RKO (cell line): ENCODE results near the gene EYA4.

ENCODE experiments used
- DNase-seq: peaks from one replicate; pipeline ENCODE4 v3.0.0-alpha.2; 2016; ENCODE audit warnings: low spot score

EYA4 gene, protein sequence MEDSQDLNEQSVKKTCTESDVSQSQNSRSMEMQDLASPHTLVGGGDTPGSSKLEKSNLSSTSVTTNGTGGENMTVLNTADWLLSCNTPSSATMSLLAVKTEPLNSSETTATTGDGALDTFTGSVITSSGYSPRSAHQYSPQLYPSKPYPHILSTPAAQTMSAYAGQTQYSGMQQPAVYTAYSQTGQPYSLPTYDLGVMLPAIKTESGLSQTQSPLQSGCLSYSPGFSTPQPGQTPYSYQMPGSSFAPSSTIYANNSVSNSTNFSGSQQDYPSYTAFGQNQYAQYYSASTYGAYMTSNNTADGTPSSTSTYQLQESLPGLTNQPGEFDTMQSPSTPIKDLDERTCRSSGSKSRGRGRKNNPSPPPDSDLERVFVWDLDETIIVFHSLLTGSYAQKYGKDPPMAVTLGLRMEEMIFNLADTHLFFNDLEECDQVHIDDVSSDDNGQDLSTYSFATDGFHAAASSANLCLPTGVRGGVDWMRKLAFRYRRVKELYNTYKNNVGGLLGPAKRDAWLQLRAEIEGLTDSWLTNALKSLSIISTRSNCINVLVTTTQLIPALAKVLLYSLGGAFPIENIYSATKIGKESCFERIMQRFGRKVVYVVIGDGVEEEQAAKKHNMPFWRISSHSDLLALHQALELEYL

DNA sequence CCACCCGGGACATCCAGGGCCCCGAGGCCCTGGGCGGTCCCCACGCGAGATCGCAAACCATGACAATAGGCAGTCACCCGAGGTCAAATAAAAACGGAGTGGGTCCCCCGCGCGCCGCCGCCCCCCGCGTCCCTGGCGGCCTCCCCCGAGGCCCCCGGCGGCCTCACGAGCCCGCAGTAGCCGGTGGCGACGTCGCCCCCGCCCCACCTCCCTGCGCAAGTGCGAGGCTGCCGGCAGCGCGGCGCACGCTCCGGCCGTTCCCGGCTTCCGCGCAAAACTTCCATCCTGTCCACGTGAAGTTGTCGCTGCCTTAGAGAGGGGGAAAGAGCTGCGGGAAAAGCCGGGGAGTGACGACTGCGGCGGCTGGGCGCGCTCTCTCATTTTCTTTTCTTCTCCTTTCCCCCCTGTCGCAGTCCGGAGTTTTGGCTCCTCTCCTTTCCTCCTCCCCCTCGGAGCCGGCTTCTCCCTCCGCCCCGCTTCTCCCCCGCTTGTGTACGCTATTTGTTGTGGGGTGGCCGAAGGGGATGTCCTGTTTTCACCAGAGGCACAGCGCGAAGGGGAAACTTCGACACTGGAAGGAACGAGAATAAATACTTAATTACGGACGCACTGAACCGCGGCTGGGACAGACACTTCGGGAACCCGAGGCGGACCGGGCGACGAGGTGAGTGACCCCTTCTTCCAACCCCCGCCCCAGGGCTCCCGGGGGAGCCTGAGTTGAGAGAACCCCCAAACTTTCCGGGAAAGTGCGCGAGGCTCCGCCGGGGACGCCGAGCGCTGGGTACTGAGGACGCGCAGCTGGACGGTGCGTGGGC lies at the start of gene EYA4:
EYA4 (plus strand) TSS at position 272 of the 815 bp plus-strand sequence. CDS start 33,424 bp downstream, outside the sequence.
- no peak for DNase-seq

DNA sequence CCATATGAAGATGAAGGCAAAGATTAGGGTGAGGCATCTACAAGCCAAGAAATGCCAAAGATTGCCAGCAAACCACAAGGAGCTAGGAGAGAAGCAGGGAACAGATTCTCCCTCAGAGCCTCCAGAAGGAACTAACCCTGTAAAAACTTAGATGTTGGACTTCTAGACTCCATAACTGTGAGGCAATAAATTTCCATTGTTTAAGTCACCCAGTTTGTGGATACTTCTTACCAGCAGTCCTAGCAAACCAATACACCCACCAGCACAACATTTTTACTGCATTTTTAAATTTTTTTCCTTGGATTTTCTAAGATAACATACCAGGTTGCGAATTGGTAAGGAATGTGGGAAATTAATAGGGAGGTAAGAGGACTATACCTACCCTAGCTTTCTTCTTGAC lies 47.8 kb upstream of the EYA4 start:
- no peak for DNase-seq

DNA sequence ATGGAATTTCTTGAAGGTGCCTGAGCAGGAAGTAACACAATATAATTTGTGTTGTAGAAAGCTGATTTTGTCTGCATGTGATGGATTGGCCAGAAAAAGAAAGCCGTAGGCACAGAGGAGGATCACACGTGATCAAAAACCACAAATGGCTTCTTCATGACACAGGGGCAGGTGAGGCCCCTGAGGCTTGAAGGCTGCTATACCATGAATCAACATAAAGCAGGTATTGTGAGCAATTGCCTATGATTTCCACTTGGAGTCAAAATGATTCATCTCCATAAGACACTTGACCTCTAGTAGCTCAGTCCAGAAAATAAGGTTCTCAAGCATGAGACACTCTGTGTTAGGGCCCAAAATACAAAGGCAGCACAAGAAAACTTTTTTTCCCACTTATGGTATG lies 42.4 kb upstream of the EYA4 start:
- peak; percentile 1 for DNase-seq

DNA sequence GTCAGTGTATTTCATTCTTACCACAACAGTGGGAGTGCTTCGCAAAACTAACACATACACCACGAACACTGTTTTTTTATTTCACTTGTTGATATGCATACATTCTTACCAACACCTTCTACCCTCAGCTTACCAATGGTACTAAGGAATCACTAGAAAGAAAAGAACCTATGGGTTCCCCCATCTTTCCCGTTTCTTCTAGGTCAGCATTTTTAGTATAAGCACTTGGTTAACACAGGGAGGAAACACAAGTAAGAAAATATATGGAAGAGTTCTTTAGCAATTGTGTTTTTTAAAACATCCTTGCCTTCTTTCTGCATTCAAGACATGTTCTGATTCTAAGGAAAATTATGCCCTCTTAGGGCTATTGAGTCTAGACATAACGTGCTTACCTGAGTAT lies 39.9 kb upstream of the EYA4 start:
- no peak for DNase-seq

DNA sequence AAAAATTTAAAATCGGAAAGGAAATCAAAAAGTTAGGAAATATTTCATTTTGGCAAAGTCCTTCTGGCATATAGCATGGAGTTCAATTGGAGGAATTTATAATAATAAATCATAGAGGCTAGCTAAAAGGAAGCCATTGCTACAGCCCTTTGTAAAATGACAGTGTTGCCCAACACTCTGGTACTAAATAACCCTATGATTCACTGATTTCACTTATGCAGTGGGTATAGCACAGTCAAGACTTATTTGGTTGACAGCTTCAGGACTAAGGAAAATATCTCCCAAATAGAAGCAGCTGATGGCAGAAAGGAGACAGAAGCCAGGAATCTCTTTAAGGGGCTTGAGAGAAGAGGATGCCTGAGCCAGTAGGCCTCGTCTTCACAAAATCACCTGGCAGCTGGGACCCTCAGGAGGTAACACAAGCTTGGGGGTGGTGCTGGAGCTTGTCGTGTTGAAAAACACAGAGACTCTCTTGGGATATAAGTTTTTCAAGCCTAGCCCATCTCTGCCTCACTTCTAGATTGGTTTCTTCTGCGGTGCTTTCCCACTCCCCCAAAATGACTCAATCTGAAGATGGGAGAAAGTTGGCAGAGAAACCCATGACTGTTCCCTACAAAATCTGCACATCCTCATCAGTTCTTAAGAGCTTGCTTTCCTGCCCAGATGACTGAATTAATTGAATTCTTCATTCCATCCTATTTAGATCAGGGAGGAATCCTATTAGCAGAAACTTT lies 38.4 kb upstream of the EYA4 start:
- no peak for DNase-seq

- DNase-seq = no peak
These were observed 37.8 kb upstream of the EYA4 start for GRCh38 chr6:133203344-133203697.

- DNase-seq = no peak
These were observed 35.9 kb upstream of the EYA4 start for GRCh38 chr6:133205304-133205703.

DNA sequence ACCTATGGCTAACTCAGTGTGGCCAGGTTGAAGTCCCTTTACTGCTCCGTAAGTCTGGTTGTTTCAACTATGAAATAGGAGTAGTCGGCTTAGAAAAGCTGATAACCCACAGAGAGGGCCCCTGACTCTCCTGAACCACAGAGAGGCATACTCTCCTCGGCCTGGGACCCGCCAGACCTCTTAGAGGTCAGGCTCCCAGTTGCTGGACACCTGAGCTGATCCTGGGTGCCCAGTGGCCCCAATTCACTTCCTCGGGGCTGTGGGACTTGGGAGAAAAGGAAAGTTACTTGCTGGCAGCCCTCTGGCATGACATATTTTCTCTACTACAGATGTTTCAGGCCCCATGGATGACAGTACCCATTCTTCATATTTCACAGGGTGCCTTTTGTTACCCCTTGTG lies 34.2 kb upstream of the EYA4 start:
- DNase-seq = no peak

DNA sequence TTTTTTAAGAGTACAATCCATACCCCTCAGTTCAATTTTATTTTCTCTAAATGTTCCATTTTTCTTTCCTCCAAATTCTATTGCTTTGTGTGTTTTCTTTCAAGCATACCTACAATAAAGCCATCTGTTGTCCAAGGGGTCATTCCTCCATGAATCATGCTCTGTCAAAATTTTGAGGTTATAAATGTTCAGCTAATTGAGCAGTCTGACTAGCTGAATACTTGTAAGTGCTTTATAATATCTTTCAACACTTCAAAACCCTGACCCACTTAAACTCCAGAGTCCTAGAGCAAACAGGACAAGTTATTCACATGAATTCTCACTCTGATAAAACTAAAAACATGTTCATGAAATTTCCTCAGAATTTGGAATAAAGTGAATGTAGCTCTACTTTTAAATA lies 33.4 kb upstream of the EYA4 start:
- no peak for DNase-seq

DNA sequence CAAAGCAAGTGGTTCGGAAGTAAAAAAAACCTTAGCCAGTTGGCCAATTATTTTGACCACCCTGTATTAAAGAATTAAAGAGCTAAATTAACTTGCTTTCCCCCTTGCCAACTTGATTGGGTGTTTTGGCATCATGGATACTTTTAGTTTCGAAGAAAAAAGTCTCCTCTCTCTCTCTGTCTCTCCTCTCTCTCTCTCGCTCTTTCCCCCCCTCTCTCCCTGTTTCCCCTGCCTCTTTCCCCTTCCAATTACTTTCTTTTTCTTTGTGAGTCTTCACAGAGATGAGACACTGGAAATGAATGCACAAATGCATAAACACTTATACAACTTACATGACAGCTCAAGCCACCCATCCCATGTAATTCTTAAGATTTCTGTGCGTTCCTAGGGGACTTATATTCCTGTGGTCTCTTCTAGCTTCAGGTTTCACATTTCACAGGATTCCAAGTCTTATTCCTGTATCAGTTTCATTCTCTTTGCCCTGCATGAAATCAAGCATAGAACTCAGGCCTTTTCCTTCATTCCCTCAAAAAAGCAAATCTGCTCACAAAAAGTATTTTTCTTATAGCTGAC lies 32.9 kb upstream of the EYA4 start:
- DNase-seq = no peak

- DNase-seq = no peak
These were observed 26.9 kb upstream of the EYA4 start for GRCh38 chr6:133214267-133214666.

GRCh38 chr6:133218852-133219251 lies 22.3 kb upstream of the EYA4 start:
- no peak for DNase-seq

GRCh38 chr6:133223452-133224029 lies 17.6 kb upstream of the EYA4 start:
- DNase-seq = no peak

GRCh38 chr6:133225560-133225959 lies 15.6 kb upstream of the EYA4 start:
- DNase-seq = no peak

- DNase-seq = no peak
These were observed 13.8 kb upstream of the EYA4 start for GRCh38 chr6:133227344-133227743.

GRCh38 chr6:133230052-133230451 lies 11.1 kb upstream of the EYA4 start:
- DNase-seq = no peak

- no peak for DNase-seq
These were observed 5.9 kb upstream of the EYA4 start for GRCh38 chr6:133235221-133235620.

DNA sequence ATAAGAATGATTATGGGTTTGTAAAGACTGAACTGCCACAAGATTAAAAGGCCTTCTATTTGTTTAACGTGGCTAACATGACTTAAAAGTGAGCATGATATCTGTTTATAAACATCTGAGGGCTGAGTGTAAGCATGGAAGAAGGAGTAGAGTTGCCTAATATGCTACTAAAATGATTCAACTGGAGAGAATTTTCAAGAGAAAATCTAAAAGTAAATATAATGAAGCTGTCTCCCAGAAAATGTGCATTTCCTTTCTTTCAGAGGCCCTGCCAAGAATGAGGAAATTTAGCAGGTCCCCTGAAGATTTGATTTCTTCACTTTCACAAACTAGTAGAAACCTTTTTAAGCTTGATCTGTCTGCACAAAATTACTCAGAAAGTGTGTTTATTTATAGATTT lies 4.2 kb upstream of the EYA4 start:
- DNase-seq = no peak

- DNase-seq = no peak
These were observed 559 bp upstream of the EYA4 start for GRCh38 chr6:133240511-133241085.

DNA sequence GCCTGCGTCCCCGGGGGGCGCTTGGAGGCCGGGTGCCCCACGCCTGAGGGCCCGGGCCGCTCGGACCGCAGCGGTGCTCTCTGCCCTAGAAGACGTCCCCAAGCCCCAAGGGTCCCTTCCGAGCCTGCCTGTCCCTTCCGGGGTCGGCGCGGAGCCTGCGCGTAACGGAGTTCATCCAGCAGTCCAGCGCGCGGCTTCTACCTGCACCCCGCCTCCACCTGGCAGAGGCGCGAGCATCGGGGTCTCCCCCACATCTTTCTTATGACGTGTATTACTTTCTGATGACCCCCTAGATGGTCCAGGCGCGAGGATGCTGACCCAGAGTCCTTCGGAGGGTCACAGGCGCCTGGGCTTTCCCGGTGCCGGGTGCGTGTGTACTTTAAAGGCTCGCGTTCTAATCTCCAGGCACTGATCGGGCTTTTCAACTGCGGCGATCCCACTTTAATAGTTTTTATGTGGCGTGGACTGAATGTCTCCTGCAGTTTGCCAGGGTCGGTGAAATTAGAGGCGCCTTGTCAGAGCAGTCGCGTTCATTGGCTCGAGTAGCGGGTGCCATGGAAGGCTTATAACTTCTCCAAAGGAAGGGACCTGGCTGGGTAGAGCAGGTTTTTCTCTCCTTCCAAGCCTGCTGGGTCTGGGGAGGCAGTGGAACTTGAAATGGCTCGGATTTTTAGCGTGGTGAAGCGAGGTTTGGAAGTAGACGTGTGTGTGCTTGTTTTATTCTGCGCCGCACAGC lies 912 bp downstream of the EYA4 start:
- no peak for DNase-seq
